ENCODE data around the gene S100A7A.

S100A7A gene

GRCh38 chr1:153465811-153466636 lies 49.7 kb downstream of the S100A7A start:
- FAIRE-seq: no peak

GRCh38 chr1:153466908-153467307 lies 50.6 kb downstream of the S100A7A start:
- no peak for FAIRE-seq

- FAIRE-seq: no peak
Observed at GRCh38 chr1:153470707-153471106, 54.4 kb downstream of the S100A7A start.
